OCI-LY1 (cell line): ENCODE results near the gene OTUB1.

Experiments used
- H2AFZ ChIP-seq: fragments of 200-600 bp; sonication (generic), shearing (Covaris generic); 2 replicates; pipeline ENCODE4 v1.6.0; 2014; ENCODE audit warnings: antibody characterized with exemption, mild to moderate bottlenecking, low read length
- H3F3A ChIP-seq: fragments of 200-600 bp; sonication (generic), shearing (Covaris generic); 2 replicates; pipeline ENCODE4 v1.6.0; 2014; ENCODE audit warnings: mild to moderate bottlenecking, antibody characterized with exemption, low read length, moderate library complexity; ENCODE audit not compliant: insufficient read depth
- H3K27ac ChIP-seq: fragments of 200-600 bp; sonication (generic); 2 replicates; pipeline ENCODE4 v1.5.1; 2014; ENCODE audit warnings: low read length, mixed run types, mild to moderate bottlenecking, low read depth; ENCODE audit not compliant: poor library complexity, severe bottlenecking
- H3K27me3 ChIP-seq: fragments of 200-600 bp; sonication (generic); 2 replicates; pipeline ENCODE4 v1.6.0; 2014; ENCODE audit warnings: antibody characterized with exemption, mild to moderate bottlenecking, low read length, moderate library complexity; ENCODE audit not compliant: insufficient read depth
- H3K36me3 ChIP-seq: fragments of 200-600 bp; sonication (generic); 2 replicates; pipeline ENCODE4 v1.6.1; 2014; ENCODE audit warnings: mild to moderate bottlenecking, antibody characterized with exemption, low read length, moderate library complexity, mixed read lengths; ENCODE audit not compliant: insufficient read depth
- H3K4me1 ChIP-seq: fragments of 200-600 bp; sonication (generic); 2 replicates; pipeline ENCODE4 v1.5.1; 2014; ENCODE audit warnings: mild to moderate bottlenecking, low read length, moderate library complexity; ENCODE audit not compliant: insufficient read depth, severe bottlenecking
- H3K4me2 ChIP-seq: fragments of 200-600 bp; sonication (generic), shearing (Covaris generic); 2 replicates; pipeline ENCODE4 v1.6.1; 2014; ENCODE audit warnings: low read length
- H3K4me3 ChIP-seq: fragments of 200-600 bp; sonication (generic); 2 replicates; pipeline ENCODE4 v1.5.1; 2014; ENCODE audit warnings: low read length, low read depth, mild to moderate bottlenecking, mixed read lengths; ENCODE audit not compliant: poor library complexity, severe bottlenecking
- H3K79me2 ChIP-seq: fragments of 200-600 bp; shearing (Covaris generic); 2 replicates; pipeline ENCODE4 v1.6.1; 2016; ENCODE audit warnings: mixed run types, low read length, mixed read lengths; ENCODE audit not compliant: insufficient read depth
- H3K9ac ChIP-seq: fragments of 200-600 bp; sonication (generic), shearing (Covaris generic); 2 replicates; pipeline ENCODE4 v1.6.1; 2014; ENCODE audit warnings: mild to moderate bottlenecking, low read length, mixed read lengths
- H3K9me2 ChIP-seq: fragments of 200-600 bp; sonication (generic), shearing (Covaris generic); 2 replicates; pipeline ENCODE4 v1.6.1; 2014; ENCODE audit warnings: low read depth, mild to moderate bottlenecking, low read length, mixed read lengths
- H3K9me3 ChIP-seq: fragments of 200-600 bp; shearing (Covaris generic); 2 replicates; pipeline ENCODE4 v1.6.1; 2014; ENCODE audit warnings: low read length, mixed read lengths
- H4K20me1 ChIP-seq: fragments of 200-600 bp; sonication (generic), shearing (Covaris generic); 2 replicates; pipeline ENCODE4 v1.6.0; 2016; ENCODE audit warnings: mild to moderate bottlenecking, low read length; ENCODE audit not compliant: insufficient read depth
- CTCF ChIP-seq: fragments of 200-600 bp; sonication (generic), shearing (Covaris generic); IDR thresholded peaks from 2 replicates; pipeline ENCODE4 v1.5.1; 2017; ENCODE audit warnings: mild to moderate bottlenecking, antibody characterized with exemption, low read length, moderate library complexity, mixed read lengths
- EZH2 ChIP-seq: fragments of 200-600 bp; sonication (generic), shearing (Covaris generic); IDR thresholded peaks from 2 replicates; pipeline ENCODE4 v1.8.0; 2017; ENCODE audit warnings: borderline replicate concordance, mixed run types, mild to moderate bottlenecking, antibody characterized with exemption, low read length, moderate library complexity, mixed read lengths

Gene OTUB1

GRCh38 chr11:64028398-64029115 lies 42.3 kb downstream of the OTUB1 start:
- Histone ChIP-seq H3K4me2 (no peak overlapping the region), H3F3A (no peaks in the 10 kb centered on the region), H3K27me3 (peaks cover 17% of the 10 kb centered on the region), H3K9ac (no peak overlapping the region), H3K36me3 (no peaks in the 10 kb centered on the region), H3K27ac (no peak overlapping the region), H3K9me3 (no peaks in the 10 kb centered on the region), H3K4me3 (no peak overlapping the region), H3K9me2 (no peaks in the 10 kb centered on the region), H2AFZ (no peak overlapping the region), H3K79me2 (no peaks in the 10 kb centered on the region), H4K20me1 (no peaks in the 10 kb centered on the region), H3K4me1 (no peaks in the 10 kb centered on the region)
- TF ChIP-seq EZH2 = no peak
- TF ChIP-seq CTCF = no peak

- Histone ChIP-seq H3K4me2 (no peak overlapping the region), H3K27me3 (peaks cover 17% of the 10 kb centered on the region; the same call in 1 of the 2 replicates)
These were observed 43.5 kb downstream of the OTUB1 start for GRCh38 chr11:64029773-64030172.

GRCh38 chr11:64031001-64031400 lies 44.8 kb downstream of the OTUB1 start:
- H3K4me2 ChIP-seq = no peak overlapping the region

More at GRCh38 chr11:64029773-64030172, 43.5 kb downstream of the OTUB1 start:
- Histone ChIP-seq H3K9me2 (no peaks in the 10 kb centered on the region), H4K20me1 (no peaks in the 10 kb centered on the region), H3K4me1 (no peaks in the 10 kb centered on the region), H3K27ac (no peak overlapping the region), H3K9me3 (no peaks in the 10 kb centered on the region), H2AFZ (no peak overlapping the region), H3F3A (no peaks in the 10 kb centered on the region), H3K9ac (no peak overlapping the region), H3K4me3 (no peak overlapping the region), H3K79me2 (no peaks in the 10 kb centered on the region), H3K36me3 (no peaks in the 10 kb centered on the region)
- TF ChIP-seq EZH2 = no peak
- TF ChIP-seq CTCF = no peak

More at GRCh38 chr11:64031001-64031400, 44.8 kb downstream of the OTUB1 start:
- H3K79me2 ChIP-seq = no peaks in the 10 kb centered on the region
- no peak overlapping the region for H3K9ac ChIP-seq
- no peak overlapping the region for H2AFZ ChIP-seq
- no peaks in the 10 kb centered on the region for H4K20me1 ChIP-seq
- H3K36me3 ChIP-seq = no peaks in the 10 kb centered on the region
- H3K9me3 ChIP-seq = no peaks in the 10 kb centered on the region
- TF ChIP-seq CTCF (no peak), EZH2 (no peak)
- H3F3A ChIP-seq = no peaks in the 10 kb centered on the region
- H3K27ac ChIP-seq = no peak overlapping the region
- peaks cover 17% of the 10 kb centered on the region; the same call in 1 of the 2 replicates for H3K27me3 ChIP-seq
- H3K4me3 ChIP-seq = no peak overlapping the region
- no peaks in the 10 kb centered on the region for H3K4me1 ChIP-seq
- no peaks in the 10 kb centered on the region for H3K9me2 ChIP-seq
